Measurements from ENCODE around the gene KCNJ6. TPM values are rescaled to one million over a fixed set of nuclear protein-coding genes. Genes with fewer than 3 reads are reported as not detected.
A peak's percentile ranks its signal among the peaks of the same experiment; 100 is the strongest.
"Not testable (repeated sequence)": the region's sequence is repeated elsewhere in the genome, so short reads cannot be mapped to it uniquely, and the experiment has no call there.

KCNJ6 gene
- total RNA-seq, 1 donor from 2014 or later, result not detected

DNA sequence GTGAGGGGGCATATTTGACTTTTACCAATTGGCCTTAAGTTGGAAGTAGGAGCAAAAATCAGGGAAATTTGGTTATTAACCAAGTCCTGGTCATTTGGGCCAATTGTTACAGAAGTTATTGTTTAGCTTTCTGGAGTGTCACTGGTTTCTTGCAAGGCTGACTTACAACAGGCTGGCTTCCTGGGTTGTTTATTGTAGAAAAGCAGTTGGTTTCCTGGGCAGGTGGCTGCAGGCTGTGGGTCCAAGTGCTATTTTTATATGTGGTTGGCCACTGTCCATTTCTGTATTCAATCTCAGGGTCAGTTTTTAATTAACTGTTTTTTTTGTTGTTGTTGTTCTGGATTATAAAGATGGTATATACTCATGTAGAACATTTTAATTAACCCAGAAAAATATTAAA, 174.1 kb downstream of the KCNJ6 start:
- DNase-seq (ENCODE audit: low read depth in 2 of 2), result peak in 1 of 2 donors; percentile 19

- no peak for DNase-seq (ENCODE audit: low read depth in 2 of 2)
Measured at GRCh38 chr21:37737996-37738395, 178.3 kb downstream of the KCNJ6 start.

DNA sequence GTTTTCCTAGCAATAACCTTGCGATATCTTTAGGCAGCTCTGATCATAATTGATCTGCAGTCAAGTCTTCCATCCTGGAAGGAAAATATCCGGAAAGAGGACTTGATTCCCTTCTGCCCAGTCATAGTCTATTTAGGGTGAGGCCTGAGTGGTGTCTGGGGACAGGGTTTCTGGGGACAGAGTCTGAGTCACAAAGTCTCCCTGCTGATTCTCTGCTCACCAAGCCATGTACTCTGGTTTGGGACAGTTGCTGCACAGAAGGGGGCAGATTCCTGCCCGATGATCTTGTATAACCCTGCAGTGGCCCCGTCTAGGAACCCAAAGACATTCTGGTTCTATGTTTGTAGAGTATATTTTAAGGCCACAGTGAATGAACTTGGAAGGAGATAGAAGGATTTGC, 178.8 kb downstream of the KCNJ6 start:
- no peak for DNase-seq (ENCODE audit: low read depth in 2 of 2)

DNA sequence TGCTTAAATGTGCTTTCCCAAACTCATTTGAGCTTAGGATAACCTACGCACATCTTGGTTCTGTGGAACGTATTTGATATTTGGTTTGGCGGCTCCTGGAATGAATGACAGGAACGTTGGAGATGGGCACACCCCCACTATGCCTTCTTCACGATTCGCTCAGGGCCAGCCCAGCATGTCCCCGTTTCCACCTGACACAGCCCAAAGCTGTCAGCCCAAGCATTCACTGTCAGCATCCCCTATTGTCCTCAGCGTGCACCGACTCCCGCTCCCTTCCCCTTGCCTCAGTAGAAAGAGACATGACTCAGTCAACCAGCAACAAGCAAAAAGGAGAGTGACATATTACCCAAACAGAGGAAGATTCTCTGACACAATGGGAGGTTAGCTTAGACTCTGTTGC, 181.4 kb downstream of the KCNJ6 start:
- no peak for DNase-seq (ENCODE audit: low read depth in 2 of 2)

DNA sequence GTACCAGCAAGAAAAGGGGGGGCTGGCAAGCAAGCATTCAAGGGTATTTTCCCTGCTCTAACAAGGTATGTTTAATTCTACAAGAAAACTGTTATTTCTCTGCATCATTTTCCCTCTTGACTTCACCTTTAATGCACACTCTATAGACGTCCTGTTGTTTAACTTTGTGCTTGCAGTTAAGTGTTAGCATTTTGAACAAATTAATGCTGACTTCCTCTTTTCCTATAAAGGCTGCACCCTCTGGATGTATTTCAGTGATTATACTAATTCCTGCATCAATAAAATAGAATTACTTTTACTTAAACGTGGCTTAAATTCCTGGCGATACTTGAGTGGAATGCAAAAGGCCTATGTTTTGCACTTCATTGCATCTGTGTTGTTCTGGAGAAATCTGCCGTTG, 183.3 kb downstream of the KCNJ6 start:
- DNase-seq (ENCODE audit: low read depth in 2 of 2), result no peak

DNA sequence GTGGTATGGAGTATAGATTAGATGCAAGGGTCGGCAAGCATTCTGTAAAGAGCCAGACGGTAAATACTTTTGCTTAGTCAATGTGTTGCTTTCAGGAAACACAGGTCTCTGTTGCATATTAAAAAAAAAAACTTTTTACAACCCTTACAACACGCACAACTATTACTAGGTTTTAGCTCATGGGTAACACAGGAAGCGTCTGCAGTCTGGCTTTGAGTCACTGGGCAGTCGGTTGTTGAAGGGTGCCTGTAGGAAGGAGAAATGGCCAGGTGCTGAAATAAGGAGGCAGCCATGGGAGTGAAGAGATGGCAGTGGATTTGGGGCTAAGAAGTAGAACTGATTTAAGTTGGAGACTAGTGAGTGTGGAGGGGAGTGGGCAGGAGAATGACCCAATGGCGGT, 192.1 kb downstream of the KCNJ6 start:
- peak in 1 of 2 donors; percentile 7 for DNase-seq (ENCODE audit: low read depth in 2 of 2)

- no peak for DNase-seq (ENCODE audit: low read depth in 2 of 2)
Measured at GRCh38 chr21:37717534-37717933, 198.7 kb downstream of the KCNJ6 start.

DNA sequence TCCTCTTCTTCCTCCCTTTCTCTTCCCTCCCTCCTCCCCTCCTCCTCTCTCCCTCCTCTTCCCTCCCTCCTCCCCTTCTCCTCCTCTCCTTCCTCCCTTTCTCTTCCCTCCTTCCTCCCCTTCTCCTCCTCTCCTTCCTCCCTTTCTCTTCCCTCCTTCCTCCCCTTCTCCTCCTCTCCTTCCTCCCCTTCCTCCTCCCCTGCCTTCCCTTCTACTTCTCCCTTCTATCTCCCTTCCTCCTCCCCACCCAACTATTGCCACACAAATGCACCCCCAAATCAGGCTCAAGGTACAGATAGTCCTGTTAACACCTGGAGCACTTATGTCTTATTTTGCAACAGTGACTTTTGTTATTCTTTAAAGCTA, 203.7 kb downstream of the KCNJ6 start:
- not testable (repeated sequence) for DNase-seq (ENCODE audit: low read depth in 2 of 2)

GRCh38 chr21:37711836-37712568, 204.3 kb downstream of the KCNJ6 start:
- DNase-seq (ENCODE audit: low read depth in 2 of 2), result peak; percentile 78 to 81

GRCh38 chr21:37711286-37711829, 204.9 kb downstream of the KCNJ6 start:
- no peak for DNase-seq (ENCODE audit: low read depth in 2 of 2)

GRCh38 chr21:37710546-37711285, 205.5 kb downstream of the KCNJ6 start:
- peak; percentile 13 to 25 for DNase-seq (ENCODE audit: low read depth in 2 of 2)

- no peak for DNase-seq (ENCODE audit: low read depth in 2 of 2)
Measured at GRCh38 chr21:37704751-37705150, 211.5 kb downstream of the KCNJ6 start.

DNA sequence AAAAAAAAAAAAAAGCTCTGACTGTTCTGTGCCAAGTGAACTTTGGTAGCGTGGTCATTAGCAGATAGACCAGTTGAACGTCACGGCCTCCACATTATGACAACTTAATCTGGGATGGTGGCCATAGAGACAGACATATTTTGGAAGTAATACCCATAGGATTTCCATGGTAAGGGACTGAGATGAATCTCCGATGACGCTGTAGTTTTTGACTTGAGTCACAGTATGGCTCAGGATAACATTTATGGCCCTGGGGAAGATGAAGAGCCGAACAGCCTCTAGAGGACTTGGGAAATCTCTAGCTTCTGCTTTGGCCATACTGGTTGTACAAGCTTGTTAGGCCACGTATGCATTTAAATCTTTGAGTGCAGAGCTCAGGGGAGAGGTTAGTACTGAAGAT, 214.0 kb downstream of the KCNJ6 start:
- no peak for DNase-seq (ENCODE audit: low read depth in 2 of 2)

- peak; percentile 61 to 86 for DNase-seq (ENCODE audit: low read depth in 2 of 2)
Measured at GRCh38 chr21:37700641-37701202, 215.5 kb downstream of the KCNJ6 start.

- DNase-seq (ENCODE audit: low read depth in 2 of 2), result no peak
Measured at GRCh38 chr21:37699024-37699775, 217.1 kb downstream of the KCNJ6 start.

GRCh38 chr21:37696936-37697335, 219.3 kb downstream of the KCNJ6 start:
- DNase-seq (ENCODE audit: low read depth in 2 of 2), result no peak

DNA sequence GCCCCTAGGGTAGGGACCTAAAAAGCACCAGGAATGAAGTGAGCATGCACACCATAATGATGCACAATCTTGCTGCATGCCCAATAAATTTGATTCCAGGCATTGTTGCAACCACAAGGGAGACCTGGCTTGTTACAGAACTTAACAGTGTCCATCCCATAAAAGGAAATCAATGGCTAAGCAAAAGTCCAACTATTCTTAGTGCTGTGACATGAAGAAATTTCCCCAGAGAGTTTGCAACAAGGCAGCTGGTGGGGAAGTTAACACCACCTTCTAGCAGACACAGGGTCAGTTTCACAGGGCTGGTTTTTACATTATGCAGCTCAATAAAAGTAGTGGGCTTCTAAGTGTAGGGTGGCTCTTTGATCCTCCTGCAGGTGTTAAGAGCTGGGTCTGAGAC, 221.1 kb downstream of the KCNJ6 start:
- no peak for DNase-seq (ENCODE audit: low read depth in 2 of 2)

GRCh38 chr21:37688952-37689659, 227.2 kb downstream of the KCNJ6 start:
- no peak for DNase-seq (ENCODE audit: low read depth in 2 of 2)

DNA sequence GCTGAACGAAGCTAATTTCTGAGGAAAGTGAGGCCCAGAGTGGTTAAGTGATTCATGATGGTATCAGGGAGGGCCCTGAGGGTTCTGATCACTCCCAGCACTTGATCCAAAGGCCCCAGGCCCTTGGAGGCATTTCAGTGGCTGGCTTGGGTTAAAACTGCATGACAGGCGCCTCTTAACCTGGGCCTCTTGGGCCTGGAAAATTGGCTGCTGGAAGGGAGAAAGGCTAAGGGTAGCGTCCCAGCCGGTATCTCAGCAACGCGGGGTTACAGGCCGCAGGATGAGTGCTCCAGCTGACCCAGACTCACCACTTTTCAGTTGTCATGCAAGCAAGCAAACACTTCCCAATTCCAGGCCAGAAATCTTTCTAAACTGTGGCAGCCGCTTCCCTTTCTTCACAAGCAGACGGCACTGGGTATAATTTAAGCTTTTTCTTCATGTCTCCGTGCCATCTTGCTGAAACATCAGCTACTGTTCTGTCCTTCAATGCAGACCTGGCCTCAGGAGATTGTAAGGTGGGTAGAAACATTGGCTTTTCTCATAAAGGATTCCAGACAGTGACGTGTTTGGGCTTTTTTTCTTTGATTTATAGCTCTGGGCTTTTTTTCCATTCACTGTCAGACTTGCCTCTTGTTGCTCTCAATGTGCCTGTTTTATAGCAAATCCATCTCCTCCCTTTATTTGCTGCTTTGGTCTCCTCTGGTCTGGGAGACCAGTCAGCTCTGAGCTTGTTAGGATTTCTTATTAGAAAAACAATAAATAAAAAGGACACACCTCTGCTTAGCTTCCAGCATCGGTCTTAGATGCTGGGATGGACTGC, 229.1 kb downstream of the KCNJ6 start:
- no peak for DNase-seq (ENCODE audit: low read depth in 2 of 2)

DNA sequence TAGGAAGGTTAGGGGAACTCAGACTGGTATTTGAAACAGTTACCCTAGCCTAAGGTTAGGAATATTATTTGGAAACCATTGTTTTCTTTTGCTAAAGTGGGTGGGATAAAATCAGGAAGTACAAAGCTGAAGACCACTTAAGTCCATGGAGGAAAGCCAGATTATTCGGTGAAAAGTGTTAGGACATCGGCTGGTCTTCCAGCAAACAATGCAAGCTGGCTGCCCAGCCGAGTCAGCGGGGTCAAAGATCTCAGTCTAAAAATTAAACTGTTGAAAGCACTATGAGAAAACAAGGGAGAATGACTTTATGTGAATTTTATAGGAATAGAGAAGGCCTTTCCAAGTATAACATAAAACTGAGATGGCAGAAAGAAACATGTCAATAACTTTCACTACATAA, 231.7 kb downstream of the KCNJ6 start:
- DNase-seq (ENCODE audit: low read depth in 2 of 2), result no peak

Data from lung microvascular endothelial cell (primary cell).